GM12874 (cell line): ENCODE results near the gene GAB2.

Source experiments
- CTCF ChIP-seq: IDR thresholded peaks from 2 replicates; pipeline ENCODE4 v1.5.1; 2011; ENCODE audit warnings: low read depth, mild to moderate bottlenecking, control low read depth, low read length, moderate library complexity; ENCODE audit not compliant: insufficient read depth

The GAB2 gene

GRCh38 chr11:78289552-78290292 lies 127.9 kb downstream of the GAB2 start:
- TF ChIP-seq CTCF: no peak

GRCh38 chr11:78284260-78284659 lies 133.4 kb downstream of the GAB2 start:
- no peak for TF ChIP-seq CTCF

- no peak for TF ChIP-seq CTCF
Observed at GRCh38 chr11:78282821-78283220, 134.8 kb downstream of the GAB2 start.

- TF ChIP-seq CTCF: no peak
Observed at GRCh38 chr11:78281511-78281910, 136.1 kb downstream of the GAB2 start.

GRCh38 chr11:78277314-78277994 lies 140.2 kb downstream of the GAB2 start:
- TF ChIP-seq CTCF: no peak

GRCh38 chr11:78276311-78276710 lies 141.3 kb downstream of the GAB2 start:
- no peak for TF ChIP-seq CTCF

- TF ChIP-seq CTCF: no peak
Observed at GRCh38 chr11:78274739-78275138, 142.9 kb downstream of the GAB2 start.
